AG04450 (cell line): ENCODE results near the gene SRGAP2B. TPM values are rescaled to one million over a fixed set of nuclear protein-coding genes. Genes with fewer than 3 reads are reported as not detected.
"Not testable (repeated sequence)": the region's sequence is repeated elsewhere in the genome, so short reads cannot be mapped to it uniquely, and the experiment has no call there.

Experiments used
- CTCF ChIA-PET: fragments of 300-600, 350-600 bp; formaldehyde crosslinking; extraction: SDS; loops from one replicate; lab custom pipeline; 2022; ENCODE audit warnings: antibody characterized with exemption, inconsistent platforms; lab: Charles Lee
- POLR2A ChIA-PET: fragments of 350-600 bp; formaldehyde crosslinking; extraction: SDS; loops from one replicate; lab custom pipeline; 2021; ENCODE audit warnings: antibody characterized with exemption, inconsistent platforms; lab: Yijun Ruan, JAX
- DNase-seq: peaks from one replicate; pipeline ENCODE4 v3.0.0-alpha.2; 2011; ENCODE audit warnings: low read depth, low spot score
- H3K27ac ChIP-seq: one replicate; pipeline ENCODE4 v1.5.1; 2012; ENCODE audit warnings: low read depth, low read length, control low read depth
- H3K27me3 ChIP-seq: one replicate; pipeline ENCODE4 v1.6.0; 2012; ENCODE audit warnings: low read length; ENCODE audit not compliant: control insufficient read depth, insufficient read depth
- H3K4me3 ChIP-seq: 2 replicates; pipeline ENCODE4 v1.5.1; 2011; ENCODE audit warnings: mild to moderate bottlenecking, low read depth, low read length, control low read depth
- H3K9me3 ChIP-seq: 2 replicates; pipeline ENCODE4 v1.5.1; 2012; ENCODE audit warnings: low read length; ENCODE audit not compliant: control insufficient read depth, insufficient read depth
- polyA plus RNA-seq: library from polyadenylated mRNA; depleted of rRNA; stranded (reverse); fragments of >200 nt; gene quantifications from 2 replicates; pipeline ENCODE4 v1.2.3, GENCODE V29; 2011

SRGAP2B gene
- polyA plus RNA-seq, 1 experiment = 22.3 TPM

GRCh38 chr1:145115587-145116493 lies 20.7 kb upstream of the SRGAP2B start:
- H3K27me3 ChIP-seq, H3K27ac ChIP-seq, DNase-seq, H3K9me3 ChIP-seq, CTCF ChIA-PET, POLR2A ChIA-PET, H3K4me3 ChIP-seq: not testable (repeated sequence)

DNA sequence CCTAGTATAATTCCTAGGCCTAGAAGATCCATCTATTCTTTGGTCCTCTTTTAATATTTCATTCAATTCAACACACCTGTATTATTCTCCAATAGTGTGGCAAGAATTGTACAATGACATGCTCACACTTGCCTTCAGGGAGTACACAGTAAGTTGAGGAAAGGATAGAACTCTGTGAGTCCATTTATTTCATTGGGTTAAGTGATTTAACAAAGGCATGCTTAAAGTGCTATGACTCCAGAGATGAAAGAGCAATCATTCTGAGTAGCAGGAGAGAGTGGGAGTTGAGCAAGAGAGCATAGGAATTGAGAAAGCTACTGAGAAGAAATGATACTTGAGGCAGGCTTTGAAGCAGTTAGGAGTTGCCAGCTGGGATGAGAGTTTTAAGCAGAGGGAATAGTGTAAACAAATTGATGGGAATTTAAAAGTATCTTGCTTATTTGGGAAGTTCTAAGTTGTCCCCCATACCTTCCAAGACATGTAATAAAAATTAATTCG lies 19.5 kb upstream of the SRGAP2B start:
- H3K4me3 ChIP-seq, CTCF ChIA-PET, H3K27ac ChIP-seq, H3K9me3 ChIP-seq, DNase-seq, POLR2A ChIA-PET, H3K27me3 ChIP-seq: not testable (repeated sequence)

DNA sequence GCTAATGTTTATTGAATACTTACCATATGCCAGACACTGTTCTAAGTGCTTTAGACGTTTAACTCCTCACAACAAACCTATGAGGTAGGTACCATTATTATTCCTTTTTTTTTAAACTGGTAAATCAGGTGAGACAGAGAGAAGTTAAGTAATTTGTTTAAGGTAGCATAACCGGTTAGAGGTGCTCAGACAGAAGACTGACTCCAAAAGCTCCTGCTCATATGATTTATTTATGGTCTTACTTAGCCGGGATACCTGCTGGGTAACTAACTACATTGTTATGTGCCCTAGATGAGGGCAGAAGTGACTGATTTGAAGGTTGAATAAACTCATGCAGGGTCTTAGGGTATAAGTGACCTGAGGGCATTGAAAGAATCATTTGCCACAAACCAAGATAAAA lies 17.6 kb upstream of the SRGAP2B start:
- H3K27me3 ChIP-seq, H3K9me3 ChIP-seq, POLR2A ChIA-PET, CTCF ChIA-PET, H3K27ac ChIP-seq, H3K4me3 ChIP-seq, DNase-seq: not testable (repeated sequence)

DNA sequence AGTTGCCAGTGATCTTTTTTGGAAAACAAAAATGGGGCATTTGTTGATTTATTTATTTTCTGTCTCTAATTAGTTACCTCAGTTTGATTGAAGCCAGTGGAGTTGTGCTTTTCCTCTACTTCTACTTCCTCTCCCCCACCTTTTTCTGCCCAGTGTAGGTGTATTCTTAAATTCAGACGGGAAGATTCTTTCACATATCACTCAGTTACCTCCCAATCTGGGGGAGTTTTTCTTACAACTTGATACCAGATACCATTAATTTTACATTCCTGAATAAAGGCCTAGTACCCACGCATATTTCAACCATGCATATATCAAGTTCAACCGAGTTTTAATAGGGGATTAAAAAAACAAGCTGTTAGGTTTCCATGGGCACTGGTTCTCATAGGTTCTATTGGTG lies 16.5 kb upstream of the SRGAP2B start:
- DNase-seq, H3K27me3 ChIP-seq, H3K27ac ChIP-seq, CTCF ChIA-PET, POLR2A ChIA-PET, H3K4me3 ChIP-seq, H3K9me3 ChIP-seq: not testable (repeated sequence)

- H3K27ac ChIP-seq, H3K27me3 ChIP-seq, POLR2A ChIA-PET, DNase-seq, CTCF ChIA-PET, H3K4me3 ChIP-seq, H3K9me3 ChIP-seq: not testable (repeated sequence)
Measured at GRCh38 chr1:145103294-145103693, 8.2 kb upstream of the SRGAP2B start.

GRCh38 chr1:145101725-145102124 lies 6.6 kb upstream of the SRGAP2B start:
- DNase-seq, H3K4me3 ChIP-seq, POLR2A ChIA-PET, H3K9me3 ChIP-seq, H3K27ac ChIP-seq, H3K27me3 ChIP-seq, CTCF ChIA-PET: not testable (repeated sequence)

GRCh38 chr1:145094655-145095211 lies 395 bp downstream of the SRGAP2B start:
- peak overlapping the region; percentile 58 for H3K4me3 ChIP-seq
- CTCF ChIA-PET, POLR2A ChIA-PET, H3K9me3 ChIP-seq, H3K27me3 ChIP-seq, H3K27ac ChIP-seq, DNase-seq: not testable (repeated sequence)

DNA sequence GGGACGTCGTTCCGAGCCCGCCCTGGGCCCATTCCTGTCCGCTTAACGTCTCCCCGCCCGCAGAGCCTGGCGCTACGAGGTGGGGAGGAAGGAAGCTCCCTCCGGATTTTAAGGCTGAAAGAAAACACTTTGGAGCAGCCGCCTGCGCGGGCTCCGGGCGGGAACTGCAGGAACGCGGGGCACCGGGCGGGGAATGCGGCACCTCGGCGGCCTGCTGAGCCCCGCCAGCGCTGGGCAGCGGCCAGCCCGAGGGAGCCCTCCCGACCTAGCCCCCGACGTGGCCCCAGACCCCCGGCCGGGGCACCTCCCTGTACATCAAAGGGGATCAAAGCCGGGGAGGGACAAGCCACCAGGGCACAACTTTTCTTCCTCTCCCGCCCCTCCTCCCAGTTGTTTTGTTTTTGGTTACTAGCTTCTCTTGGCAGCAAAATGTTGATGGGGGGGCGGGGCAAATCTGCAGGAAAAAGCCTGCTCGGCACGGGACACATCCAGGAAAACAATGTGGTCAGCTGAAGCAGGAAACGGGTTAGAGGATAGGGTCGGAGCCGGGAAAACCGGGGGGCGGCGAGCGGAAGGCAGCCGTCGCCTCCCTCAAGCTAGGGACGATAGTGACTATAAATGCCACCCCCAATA lies 1.5 kb downstream of the SRGAP2B start:
- CTCF ChIA-PET, H3K27me3 ChIP-seq, H3K9me3 ChIP-seq, H3K27ac ChIP-seq, POLR2A ChIA-PET, DNase-seq: not testable (repeated sequence)
- H3K4me3 ChIP-seq = peak overlapping the region; percentile 43; the same call in 1 of the 2 replicates

GRCh38 chr1:145082483-145083255 lies 12.5 kb downstream of the SRGAP2B start:
- H3K27me3 ChIP-seq, H3K4me3 ChIP-seq, POLR2A ChIA-PET, H3K9me3 ChIP-seq, H3K27ac ChIP-seq, CTCF ChIA-PET, DNase-seq: not testable (repeated sequence)

GRCh38 chr1:145080193-145080592 lies 14.9 kb downstream of the SRGAP2B start:
- DNase-seq, POLR2A ChIA-PET, H3K9me3 ChIP-seq, H3K4me3 ChIP-seq, CTCF ChIA-PET, H3K27me3 ChIP-seq, H3K27ac ChIP-seq: not testable (repeated sequence)

DNA sequence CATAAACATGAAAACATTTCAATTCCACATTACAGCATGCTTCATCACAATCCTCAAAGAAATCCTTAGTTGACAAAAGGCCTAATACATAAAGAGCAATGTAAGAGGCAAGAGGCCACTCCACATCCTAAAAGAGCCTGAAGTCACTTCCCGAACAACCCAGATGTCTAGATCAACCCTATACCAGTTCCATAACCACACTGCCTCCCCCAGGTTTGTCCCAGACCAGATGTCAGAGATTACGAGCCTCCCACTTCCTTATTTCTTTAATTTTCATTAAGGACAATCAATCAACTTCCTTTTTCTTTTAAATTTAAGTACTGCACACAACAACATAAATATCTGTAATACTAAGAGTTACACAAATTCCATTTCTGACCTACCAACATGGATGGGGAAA lies 15.4 kb downstream of the SRGAP2B start:
- H3K27me3 ChIP-seq, DNase-seq, CTCF ChIA-PET, H3K4me3 ChIP-seq, H3K9me3 ChIP-seq, POLR2A ChIA-PET, H3K27ac ChIP-seq: not testable (repeated sequence)
